ENCODE data around the gene KIF24.
A peak's percentile ranks its signal among the peaks of the same experiment; 100 is the strongest.
"Not testable (repeated sequence)": the region's sequence is repeated elsewhere in the genome, so short reads cannot be mapped to it uniquely, and the experiment has no call there.

The KIF24 gene

DNA sequence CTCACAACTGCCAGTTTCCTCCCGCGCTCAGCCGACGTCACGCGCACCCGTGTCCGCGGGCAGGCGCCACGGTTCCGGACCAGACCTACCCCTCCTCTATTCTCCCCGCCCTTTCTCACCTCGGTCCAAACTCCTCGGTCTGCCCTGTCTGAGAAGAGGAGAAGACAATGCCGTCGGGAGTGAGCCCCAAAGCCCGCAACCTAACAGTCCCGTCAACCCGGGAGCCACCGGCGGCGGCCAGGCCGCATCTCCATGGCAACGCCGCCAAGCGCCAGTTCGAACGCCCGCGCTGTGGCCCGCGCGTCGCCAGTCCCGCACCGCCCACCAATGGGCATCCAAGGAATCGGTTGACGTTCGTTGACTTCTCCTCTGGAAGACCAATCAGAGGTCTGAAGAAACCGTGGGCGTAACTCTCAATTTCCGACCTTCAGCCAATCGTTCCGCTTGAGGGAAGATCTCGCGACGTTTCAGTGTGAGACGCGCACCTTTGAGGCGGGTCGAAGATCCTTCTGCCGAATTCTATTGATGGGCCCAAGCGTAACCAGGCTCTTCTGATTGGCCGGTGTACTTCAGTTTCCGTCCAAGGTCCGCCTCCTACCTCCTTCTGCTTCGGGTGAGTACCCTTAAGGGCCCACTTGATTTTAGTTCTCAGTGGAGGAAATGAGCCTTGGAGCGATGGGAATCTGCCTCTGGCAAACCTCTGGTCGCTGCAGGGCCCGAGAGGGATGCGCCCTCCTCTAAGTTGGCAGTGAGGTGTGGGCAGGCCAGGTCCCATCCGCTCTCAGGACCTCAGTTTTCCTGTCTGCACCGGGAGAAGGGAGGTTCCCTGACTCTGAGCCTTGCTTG, at the start of gene KIF24, which contains the start of gene NUDT2:
TSS of gene KIF24 (minus strand) at position 282 of the 846 bp plus-strand sequence. CDS start 17,922 bp downstream, outside the sequence.
TSS of gene NUDT2 (plus strand) at position 583 of the 846 bp plus-strand sequence. CDS start 9,471 bp downstream, outside the sequence.
- peak; percentile 99 for DNase-seq (ENCODE audit: low spot score)

- no peak for DNase-seq (ENCODE audit: low spot score)
Observed at GRCh38 chr9:34378376-34379060, 49.5 kb upstream of the KIF24 start.

DNA sequence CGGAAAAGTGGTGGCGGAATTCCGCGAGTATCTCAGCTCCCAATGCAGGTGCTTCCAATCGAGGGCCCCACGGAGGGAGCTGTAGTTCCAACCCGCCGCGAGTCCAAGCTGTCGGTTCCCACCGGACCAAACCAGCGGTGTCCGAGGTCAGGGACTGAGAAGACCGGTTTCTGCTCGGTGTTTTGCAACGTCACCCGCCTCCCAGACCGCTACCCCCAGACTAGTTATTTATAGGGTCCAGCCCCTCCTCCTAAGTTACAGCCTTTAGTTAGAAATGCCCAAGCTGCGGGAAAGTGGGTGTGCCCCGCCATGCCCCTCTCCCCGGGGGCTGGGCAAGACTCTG, 48.3 kb upstream of the KIF24 start:
- DNase-seq (ENCODE audit: low spot score), result peak; percentile 30

GRCh38 chr9:34376596-34377403, 47.7 kb upstream of the KIF24 start, which contains the start of gene MYORG:
TSS of gene MYORG (minus strand) at chr9:34376898. CDS start at chr9:34372943, 3,955 bp downstream.
- peak; percentile 95 for DNase-seq (ENCODE audit: low spot score)

DNA sequence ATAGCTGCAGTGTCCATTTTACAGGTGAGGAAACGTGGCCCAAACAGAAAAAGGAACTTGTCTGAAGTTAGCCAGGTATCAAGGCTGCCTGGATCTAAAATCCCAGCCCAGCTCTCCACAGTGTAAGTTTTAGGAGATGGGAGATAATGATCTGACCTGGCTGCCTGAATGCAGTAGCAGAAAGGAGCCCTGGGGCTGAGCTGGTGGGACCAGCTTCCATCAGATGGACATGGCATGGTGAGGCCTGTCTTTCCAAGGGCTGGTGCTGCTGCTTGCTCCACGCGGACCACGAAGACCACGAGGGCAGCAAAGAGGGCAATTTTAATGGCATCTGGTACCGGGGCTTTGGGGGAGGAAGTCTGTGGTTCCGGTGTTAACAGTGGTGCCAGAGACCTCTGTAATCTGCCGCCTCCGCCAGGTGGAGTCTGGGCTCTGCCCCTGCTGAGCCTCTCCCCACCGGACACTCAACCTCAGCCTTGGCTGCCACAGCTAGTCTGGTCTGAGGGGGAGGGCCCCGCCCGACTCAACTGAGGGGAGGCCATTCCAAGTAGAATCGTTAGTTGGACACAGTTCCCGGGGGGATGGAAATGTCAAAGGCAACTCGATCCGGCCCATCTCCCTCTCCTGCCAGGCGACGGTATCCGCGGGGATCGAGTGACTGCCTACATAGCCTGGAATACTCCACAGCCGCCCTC, 47.0 kb upstream of the KIF24 start:
- peak; percentile 54 for DNase-seq (ENCODE audit: low spot score)

GRCh38 chr9:34374905-34375552, 46.0 kb upstream of the KIF24 start:
- no peak for DNase-seq (ENCODE audit: low spot score)

DNA sequence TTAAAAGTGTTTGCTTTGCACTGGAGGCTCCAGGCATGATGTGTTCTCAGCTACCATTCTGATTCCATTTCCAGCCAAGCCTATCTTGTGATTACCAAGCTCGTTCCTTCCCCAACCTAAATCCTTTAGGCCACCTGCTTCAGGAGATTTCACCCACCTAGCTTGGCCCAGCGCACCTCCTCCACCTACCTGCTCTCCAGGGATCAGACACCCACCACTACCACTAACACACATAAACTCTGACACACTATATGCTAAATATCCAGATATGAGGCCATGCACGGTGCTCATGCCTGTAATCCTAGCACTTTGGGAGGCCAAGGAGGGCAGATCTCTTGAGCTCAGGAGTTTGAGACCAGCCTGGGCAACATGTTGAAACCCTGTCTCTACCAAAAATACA, 45.3 kb upstream of the KIF24 start:
- DNase-seq (ENCODE audit: low spot score), result no peak

GRCh38 chr9:34373749-34374148, 44.7 kb upstream of the KIF24 start:
- no peak for DNase-seq (ENCODE audit: low spot score)

GRCh38 chr9:34372467-34373011, 43.5 kb upstream of the KIF24 start:
- no peak for DNase-seq (ENCODE audit: low spot score)

- no peak for DNase-seq (ENCODE audit: low spot score)
Observed at GRCh38 chr9:34371886-34372466, 42.9 kb upstream of the KIF24 start.

GRCh38 chr9:34370970-34371880, 42.2 kb upstream of the KIF24 start:
- no peak for DNase-seq (ENCODE audit: low spot score)

DNA sequence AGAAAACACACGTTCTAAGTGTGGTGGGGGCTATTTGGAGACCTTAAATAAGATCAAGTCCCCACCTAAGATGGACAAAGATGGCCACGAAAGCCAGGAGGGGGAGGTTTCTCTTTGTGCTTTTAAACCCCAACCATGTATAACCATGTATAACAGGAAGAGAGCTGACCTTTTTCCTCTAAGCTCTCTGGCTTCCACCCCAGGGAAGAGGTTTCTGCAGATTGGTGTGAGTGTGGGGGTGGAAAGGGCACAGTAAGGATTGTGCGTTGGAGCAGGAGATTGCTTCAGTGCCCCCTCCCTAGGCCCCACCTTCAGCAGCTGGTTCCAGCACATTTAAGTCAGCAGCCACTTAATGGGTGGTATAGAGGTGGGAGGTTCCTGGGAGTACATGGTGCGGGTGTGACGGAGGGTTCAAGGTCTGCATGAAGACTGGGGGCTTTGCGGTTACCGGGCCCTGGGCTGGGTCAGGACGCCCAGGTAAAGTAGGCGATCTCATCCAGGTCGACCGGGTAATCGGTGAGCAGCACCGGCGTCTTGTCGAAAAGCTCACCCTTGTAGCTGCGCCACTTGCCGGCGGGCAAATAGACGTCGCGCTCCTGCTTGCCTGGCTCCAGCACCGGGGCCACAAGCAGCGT, 41.4 kb upstream of the KIF24 start:
- DNase-seq (ENCODE audit: low spot score), result no peak

DNA sequence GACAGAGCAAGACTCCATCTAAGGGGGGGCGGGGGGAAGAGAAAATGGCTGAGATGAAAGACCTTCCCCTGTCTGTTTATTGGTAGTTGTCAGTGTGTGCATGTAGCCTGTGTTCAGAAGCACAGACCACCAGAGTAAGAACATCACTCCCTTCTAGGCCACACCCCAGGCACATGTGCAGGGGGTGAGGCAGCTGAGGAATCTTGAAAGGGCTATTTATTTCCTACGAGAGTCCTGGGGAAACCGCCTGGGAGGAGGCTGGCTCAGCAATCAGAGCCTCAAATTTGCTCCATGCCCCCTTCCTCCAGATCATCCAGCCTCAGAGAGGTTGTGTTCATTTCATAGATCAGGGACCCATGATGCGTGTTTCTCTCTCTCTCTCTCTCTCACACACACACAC, 40.6 kb upstream of the KIF24 start:
- DNase-seq (ENCODE audit: low spot score), result no peak

DNA sequence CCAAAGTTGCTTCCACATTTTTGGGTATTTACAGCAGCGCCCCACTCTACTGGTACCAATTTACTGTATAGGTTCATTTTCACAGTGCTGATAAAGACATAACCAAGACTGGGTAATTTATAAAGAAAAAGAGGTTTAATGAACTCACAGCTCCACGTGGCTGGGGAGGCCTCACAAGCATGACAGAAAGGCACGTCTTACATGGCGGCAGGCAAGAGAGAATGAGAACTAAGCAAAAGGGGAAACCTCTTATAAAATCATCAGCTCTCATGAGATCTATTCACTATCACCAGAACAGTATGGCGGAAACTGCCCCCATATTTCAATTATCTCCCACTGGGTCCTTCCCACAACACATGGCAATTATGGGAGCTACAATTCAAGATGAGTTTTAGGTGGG, 39.7 kb upstream of the KIF24 start:
- DNase-seq (ENCODE audit: low spot score), result not testable (repeated sequence)

GRCh38 chr9:34367751-34368410, 38.8 kb upstream of the KIF24 start:
- DNase-seq (ENCODE audit: low spot score), result not testable (repeated sequence)

GRCh38 chr9:34366365-34366764, 37.3 kb upstream of the KIF24 start:
- no peak for DNase-seq (ENCODE audit: low spot score)

GRCh38 chr9:34365282-34365681, 36.2 kb upstream of the KIF24 start:
- no peak for DNase-seq (ENCODE audit: low spot score)

DNA sequence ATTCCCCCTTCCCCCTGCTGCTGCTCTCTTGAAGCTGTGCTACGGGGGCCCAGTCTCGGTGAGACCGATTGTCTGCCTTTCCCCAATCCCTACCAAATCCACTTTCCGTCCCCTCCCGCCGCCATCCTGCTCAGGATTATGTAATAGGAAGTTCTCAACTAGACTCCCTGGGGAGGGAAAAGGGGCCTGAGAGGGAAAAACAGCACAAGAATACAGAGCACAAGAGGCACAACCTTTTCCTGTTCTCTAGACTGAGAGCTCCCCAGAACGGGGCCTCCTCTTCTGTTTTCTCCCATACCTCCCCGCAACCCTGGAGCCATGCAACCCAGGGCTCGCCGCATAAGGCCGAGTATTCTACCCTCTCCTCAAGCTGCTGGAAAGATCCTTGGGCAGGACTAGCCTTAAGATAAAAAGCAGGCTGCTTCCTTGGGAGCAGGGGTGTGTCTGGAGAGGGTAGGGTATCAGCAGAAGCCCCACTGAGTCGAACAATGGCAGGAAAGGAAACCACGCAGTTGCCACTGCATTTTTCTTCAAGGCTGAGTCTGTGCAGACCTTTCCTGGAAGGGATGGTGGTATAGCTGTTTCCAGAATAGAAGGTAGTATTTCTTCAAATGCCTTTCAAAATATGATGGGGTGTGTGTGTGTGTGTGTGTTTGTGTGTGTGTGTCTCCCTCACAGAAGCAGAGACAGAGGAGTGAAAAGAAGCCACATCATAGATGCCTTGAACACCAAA, 34.7 kb upstream of the KIF24 start:
- DNase-seq (ENCODE audit: low spot score), result no peak

Data from Ammon's horn (tissue), 1 donor.